ENCODE measurements around the gene SYS1. TPM values are rescaled to one million over a fixed set of nuclear protein-coding genes. Genes with fewer than 3 reads are reported as not detected.

The SYS1 gene
- total RNA-seq, 4 donors from 2014 or later, result 28.2 to 48.4 (median 42.5) TPM

GRCh38 chr20:45341579-45341938, 21.4 kb upstream of the SYS1 start:
- no peak for DNase-seq (ENCODE audit: extremely low spot score)
- no peaks in the 10 kb centered on the region for H3K27me3 ChIP-seq
- H3K4me3 ChIP-seq, result peak overlapping the region; percentile 39 to 80 (median 78)
- H3K9me3 ChIP-seq, result no peaks in the 10 kb centered on the region
- intact Hi-C loops (cut with DNase I), result no loop called here
- H3K27ac ChIP-seq (replicated peaks in 1 of 4), result peak overlapping the region; percentile 93 to 97 (median 96)
- WGBS, result 22% methylated on average over 3 of the region's 3 CpGs
- peaks cover 0 to 7% (median 2%) of the 10 kb centered on the region in 4 donors for H3K36me3 ChIP-seq
- TF ChIP-seq EP300 (IDR thresholded peaks at IDR 0.05) (no peak), CTCF (IDR thresholded peaks at IDR 0.05) (no peak), POLR2A (IDR thresholded peaks at IDR 0.05; ENCODE audit: low read depth) (no peak), POLR2AphosphoS5 (IDR thresholded peaks at IDR 0.05) (no peak)
- H3K4me1 ChIP-seq, result peaks cover 86 to 100% (median 100%) of the 10 kb centered on the region in 4 donors

GRCh38 chr20:45341939-45342854, 20.8 kb upstream of the SYS1 start:
- TF ChIP-seq POLR2A (IDR thresholded peaks at IDR 0.05; ENCODE audit: low read depth) (peak; percentile 18), EP300 (IDR thresholded peaks at IDR 0.05) (no peak), POLR2AphosphoS5 (IDR thresholded peaks at IDR 0.05) (peak; percentile 91 to 94), CTCF (IDR thresholded peaks at IDR 0.05) (no peak)
- H3K4me1 ChIP-seq, result peaks cover 85 to 100% (median 99%) of the 10 kb centered on the region in 4 donors
- H3K4me3 ChIP-seq, result peak overlapping the region; percentile 39 to 80 (median 78)
- no peak for DNase-seq (ENCODE audit: extremely low spot score)
- H3K36me3 ChIP-seq, result peaks cover 0 to 7% (median 2%) of the 10 kb centered on the region in 4 donors
- H3K27me3 ChIP-seq, result no peaks in the 10 kb centered on the region
- intact Hi-C loops (cut with DNase I), result no loop called here
- 9% methylated on average over 10 of the region's 16 CpGs for WGBS
- H3K9me3 ChIP-seq, result no peaks in the 10 kb centered on the region
- H3K27ac ChIP-seq (replicated peaks in 1 of 4), result peak overlapping the region; percentile 93 to 97 (median 96)

- Histone ChIP-seq H3K4me1 (peaks cover 77 to 97% (median 96%) of the 10 kb centered on the region in 4 donors), H3K4me3 (peak overlapping the region; percentile 78 to 80 (median 80)), H3K27ac (replicated peaks in 1 of 4) (peak overlapping the region; percentile 93 to 97 (median 96)), H3K9me3 (no peaks in the 10 kb centered on the region), H3K27me3 (no peaks in the 10 kb centered on the region), H3K36me3 (peaks cover 0 to 7% (median 2%) of the 10 kb centered on the region in 4 donors)
- WGBS, result 24% methylated on average over 5 of the region's 6 CpGs
- TF ChIP-seq EP300 (IDR thresholded peaks at IDR 0.05), result no peak
- TF ChIP-seq POLR2A (IDR thresholded peaks at IDR 0.05; ENCODE audit: low read depth), result no peak
- TF ChIP-seq CTCF (IDR thresholded peaks at IDR 0.05), result no peak
- no peak for TF ChIP-seq POLR2AphosphoS5 (IDR thresholded peaks at IDR 0.05)
- intact Hi-C loops (cut with DNase I), result no loop called here
- no peak for DNase-seq (ENCODE audit: extremely low spot score)
Observed at GRCh38 chr20:45342855-45343531, 20.0 kb upstream of the SYS1 start.

- no peaks in the 10 kb centered on the region for H3K9me3 ChIP-seq
- H3K4me1 ChIP-seq, result peaks cover 71 to 95% (median 93%) of the 10 kb centered on the region in 4 donors
- 31% methylated on average over 6 of the region's 6 CpGs for WGBS
- peak overlapping the region; percentile 78 to 80 (median 80) for H3K4me3 ChIP-seq
- H3K36me3 ChIP-seq, result peaks cover 0 to 7% (median 2%) of the 10 kb centered on the region in 4 donors
- peak overlapping the region; percentile 93 to 97 (median 96) for H3K27ac ChIP-seq (replicated peaks in 1 of 4)
- no peak for DNase-seq (ENCODE audit: extremely low spot score)
- TF ChIP-seq CTCF (IDR thresholded peaks at IDR 0.05), result no peak
- no peak for TF ChIP-seq POLR2A (IDR thresholded peaks at IDR 0.05; ENCODE audit: low read depth)
- TF ChIP-seq EP300 (IDR thresholded peaks at IDR 0.05), result no peak
- TF ChIP-seq POLR2AphosphoS5 (IDR thresholded peaks at IDR 0.05), result no peak
- H3K27me3 ChIP-seq, result no peaks in the 10 kb centered on the region
- intact Hi-C loops (cut with DNase I), result no loop called here
Observed at GRCh38 chr20:45343532-45344167, 19.3 kb upstream of the SYS1 start.

Data from esophagus muscularis mucosa (tissue), 4 donors.